H9 (cell line): ENCODE measurements around the gene NRG3. TPM values are rescaled to one million over a fixed set of nuclear protein-coding genes. Genes with fewer than 3 reads are reported as not detected.

Source experiments
- DNase-seq: peaks from one replicate; pipeline ENCODE4 v3.0.0-alpha.2; 2017
- H2AFZ ChIP-seq: one replicate; pipeline ENCODE4 v1.6.1; 2013; ENCODE audit warnings: mild to moderate bottlenecking, low read length, control low read depth, moderate library complexity
- H2AK5ac ChIP-seq: 2 replicates; pipeline ENCODE4 v1.6.1; 2013; ENCODE audit warnings: low read length, control low read depth, mixed read lengths; ENCODE audit not compliant: insufficient read length
- H2BK120ac ChIP-seq: one replicate; pipeline ENCODE4 v1.6.1; 2013; ENCODE audit warnings: low read depth, mild to moderate bottlenecking, low read length, control low read depth, inconsistent platforms; ENCODE audit not compliant: poor library complexity, severe bottlenecking
- H2BK12ac ChIP-seq: 2 replicates; pipeline ENCODE4 v1.6.1; 2013; ENCODE audit warnings: low read length, control low read depth, mixed read lengths, low read depth; ENCODE audit not compliant: insufficient read length
- H2BK15ac ChIP-seq: 2 replicates; pipeline ENCODE4 v1.6.1; 2013; ENCODE audit warnings: low read depth, low read length, control low read depth
- H2BK20ac ChIP-seq: one replicate; pipeline ENCODE4 v1.6.1; 2013; ENCODE audit warnings: low read depth, mild to moderate bottlenecking, low read length, control low read depth, inconsistent platforms; ENCODE audit not compliant: poor library complexity, severe bottlenecking
- H2BK5ac ChIP-seq: 2 replicates; pipeline ENCODE4 v1.6.1; 2013; ENCODE audit warnings: low read length, control low read depth, mixed read lengths; ENCODE audit not compliant: insufficient read length
- H3K14ac ChIP-seq: 2 replicates; pipeline ENCODE4 v1.6.1; 2013; ENCODE audit warnings: low read length, control low read depth; ENCODE audit not compliant: insufficient read depth
- H3K18ac ChIP-seq: 2 replicates; pipeline ENCODE4 v1.6.1; 2013; ENCODE audit warnings: low read depth, mild to moderate bottlenecking, mixed read lengths, low read length, control low read depth; ENCODE audit not compliant: insufficient read length
- H3K23ac ChIP-seq: 2 replicates; pipeline ENCODE4 v1.6.1; 2013; ENCODE audit warnings: low read length, control low read depth, mixed read lengths, low read depth; ENCODE audit not compliant: insufficient read length
- H3K23me2 ChIP-seq: 2 replicates; pipeline ENCODE4 v1.6.1; 2013; ENCODE audit warnings: low read depth, mild to moderate bottlenecking, mixed read lengths, low read length, control low read depth; ENCODE audit not compliant: insufficient read length, poor library complexity, severe bottlenecking
- H3K27ac ChIP-seq: 2 replicates; pipeline ENCODE4 v1.5.1; 2013; ENCODE audit warnings: low read length, control low read depth, mixed read lengths, low read depth; ENCODE audit not compliant: insufficient read length
- H3K27me3 ChIP-seq: 2 replicates; pipeline ENCODE4 v1.6.1; 2013; ENCODE audit warnings: low read length, control low read depth, inconsistent platforms; ENCODE audit not compliant: insufficient read depth
- H3K4ac ChIP-seq: 2 replicates; pipeline ENCODE4 v1.6.1; 2013; ENCODE audit warnings: low read depth, mild to moderate bottlenecking, control low read depth, inconsistent platforms, low read length, moderate library complexity
- H3K4me1 ChIP-seq: 2 replicates; pipeline ENCODE4 v1.6.1; 2013; ENCODE audit warnings: low read length, control low read depth, inconsistent platforms; ENCODE audit not compliant: insufficient read depth
- H3K4me2 ChIP-seq: 2 replicates; pipeline ENCODE4 v1.6.1; 2013; ENCODE audit warnings: low read length, control low read depth, mixed read lengths; ENCODE audit not compliant: insufficient read length, insufficient read depth
- H3K56ac ChIP-seq: 2 replicates; pipeline ENCODE4 v1.6.1; 2013; ENCODE audit warnings: low read depth, mild to moderate bottlenecking, mixed read lengths, low read length, control low read depth; ENCODE audit not compliant: insufficient read length
- H3K79me1 ChIP-seq: 2 replicates; pipeline ENCODE4 v1.6.1; 2013; ENCODE audit warnings: low read depth, mild to moderate bottlenecking, moderate library complexity, low read length, control low read depth, inconsistent platforms; ENCODE audit not compliant: insufficient read depth, poor library complexity, severe bottlenecking
- H3K79me2 ChIP-seq: 2 replicates; pipeline ENCODE4 v1.6.1; 2013; ENCODE audit warnings: low read length, control low read depth, inconsistent platforms; ENCODE audit not compliant: insufficient read depth
- H3K9ac ChIP-seq: 2 replicates; pipeline ENCODE4 v1.6.1; 2013; ENCODE audit warnings: low read length, control low read depth, mixed read lengths; ENCODE audit not compliant: insufficient read length; ENCODE audit errors: extremely low read depth
- H3K9me3 ChIP-seq: one replicate; pipeline ENCODE4 v1.6.1; 2013; ENCODE audit warnings: low read depth, low read length, inconsistent platforms; ENCODE audit not compliant: control insufficient read depth
- H3T11ph ChIP-seq: one replicate; pipeline ENCODE4 v1.6.1; 2013; ENCODE audit warnings: mild to moderate bottlenecking, low read length, control low read depth, inconsistent platforms
- H4K20me1 ChIP-seq: one replicate; pipeline ENCODE4 v1.6.1; 2013; ENCODE audit not compliant: control insufficient read depth, insufficient read length, insufficient read depth
- H4K5ac ChIP-seq: 2 replicates; pipeline ENCODE4 v1.6.1; 2013; ENCODE audit warnings: low read depth, mild to moderate bottlenecking, mixed read lengths, low read length, control low read depth; ENCODE audit not compliant: insufficient read length
- H4K8ac ChIP-seq: replicated peaks from 2 replicates; pipeline ENCODE4 v1.6.1; 2013; ENCODE audit warnings: low read length, control low read depth, mixed read lengths, low read depth; ENCODE audit not compliant: insufficient read length
- H4K91ac ChIP-seq: 2 replicates; pipeline ENCODE4 v1.6.1; 2013; ENCODE audit warnings: low read depth, mild to moderate bottlenecking, moderate library complexity, mixed read lengths, low read length, control low read depth; ENCODE audit not compliant: insufficient read length
- H3K27ac Mint-ChIP-seq, 3 experiments: 2 replicates in 2 of 3; 3 replicates in 1 of 3; pipeline ENCODE4 v1.8.0; 2020 to 2021; ENCODE audit warnings: mixed read lengths in 3 of 3, mild to moderate bottlenecking in 1 of 3, moderate library complexity in 1 of 3
- H3K27me3 Mint-ChIP-seq: 2 replicates; pipeline ENCODE4 v1.8.0; 2021; ENCODE audit warnings: low read depth, mild to moderate bottlenecking, moderate library complexity, mixed read lengths
- H3K36me3 Mint-ChIP-seq, 3 experiments: 2 replicates in 2 of 3; 3 replicates in 1 of 3; pipeline ENCODE4 v1.8.0; 2020 to 2021; ENCODE audit warnings: low read depth in 3 of 3, mixed read lengths in 3 of 3; ENCODE audit not compliant: insufficient read depth in 1 of 3
- H3K4me1 Mint-ChIP-seq, 2 experiments: 2 replicates each; pipeline ENCODE4 v1.8.0; 2020; ENCODE audit warnings: mixed read lengths in 2 of 2
- H3K4me3 Mint-ChIP-seq, 2 experiments: 2 replicates in 1 of 2; 3 replicates in 1 of 2; pipeline ENCODE4 v1.8.0; 2020 to 2021; ENCODE audit warnings: mild to moderate bottlenecking in 2 of 2, mixed read lengths in 2 of 2, moderate library complexity in 1 of 2
- H3K9me3 Mint-ChIP-seq, 2 experiments: 2 replicates in 1 of 2; 3 replicates in 1 of 2; pipeline ENCODE4 v1.8.0; 2020; ENCODE audit warnings: mild to moderate bottlenecking in 2 of 2, mixed read lengths in 2 of 2, moderate library complexity in 1 of 2
- CTCF ChIP-seq: fragments of 200-600 bp; sonication (generic); conservative IDR thresholded peaks from 3 replicates; pipeline ENCODE4 v1.8.0; 2021; ENCODE audit warnings: antibody characterized with exemption, mild to moderate bottlenecking
- WGBS: extraction: QIAGEN DNeasy Blood & Tissue Kit; methylation state at CpG from one replicate; pipeline ENCODE4 v1.1.7; 2013; ENCODE audit warnings: missing lambda C conversion rate, low lambda C conversion rate, mixed read lengths; ENCODE audit not compliant: insufficient read length; ENCODE audit errors: extremely low coverage; 5-methylcytosine and 5-hydroxymethylcytosine counted together
- total RNA-seq: library from RNA; stranded (reverse); gene quantifications from 2 replicates; pipeline ENCODE4 v1.2.1, GENCODE V29; 2021

The NRG3 gene
- total RNA-seq, 1 experiment from 2014 or later: 1.6 TPM

- no peaks in the 10 kb centered on the region for H3K9me3 Mint-ChIP-seq
- no peak for DNase-seq
- Histone ChIP-seq H2BK15ac (no peak overlapping the region), H2AFZ (no peak overlapping the region), H2BK5ac (no peak overlapping the region), H3K79me1 (no peaks in the 10 kb centered on the region), H3K27ac (no peak overlapping the region), H3K18ac (no peak overlapping the region), H2AK5ac (no peak overlapping the region), H2BK12ac (no peak overlapping the region), H3K23me2 (no peaks in the 10 kb centered on the region), H3K4me2 (no peak overlapping the region), H4K20me1 (no peaks in the 10 kb centered on the region), H3K4ac (no peak overlapping the region), H3K4me1 (no peaks in the 10 kb centered on the region), H3K23ac (no peak overlapping the region), H3K79me2 (no peaks in the 10 kb centered on the region), H4K91ac (no peak overlapping the region), H3K56ac (no peak overlapping the region), H2BK20ac (no peak overlapping the region), H3K14ac (no peak overlapping the region), H2BK120ac (no peak overlapping the region), H4K5ac (no peak overlapping the region), H3K27me3 (no peaks in the 10 kb centered on the region), H3T11ph (no peak overlapping the region), H4K8ac (no peak overlapping the region), H3K9me3 (no peaks in the 10 kb centered on the region), H3K9ac (no peak overlapping the region)
- TF ChIP-seq CTCF: no peak
- H3K4me3 Mint-ChIP-seq: no peak overlapping the region
- WGBS: no CpG with 5 or more reads among the region's 2 CpGs
- no peaks in the 10 kb centered on the region for H3K27me3 Mint-ChIP-seq
- H3K36me3 Mint-ChIP-seq: no peaks in the 10 kb centered on the region
- no peak overlapping the region for H3K27ac Mint-ChIP-seq
- H3K4me1 Mint-ChIP-seq: peaks cover 4 to 17% of the 10 kb centered on the region in 2 experiments
These were observed 335.3 kb downstream of the NRG3 start for GRCh38 chr10:82210331-82210730.
